ENCODE data around the gene PRXL2C.

DNA sequence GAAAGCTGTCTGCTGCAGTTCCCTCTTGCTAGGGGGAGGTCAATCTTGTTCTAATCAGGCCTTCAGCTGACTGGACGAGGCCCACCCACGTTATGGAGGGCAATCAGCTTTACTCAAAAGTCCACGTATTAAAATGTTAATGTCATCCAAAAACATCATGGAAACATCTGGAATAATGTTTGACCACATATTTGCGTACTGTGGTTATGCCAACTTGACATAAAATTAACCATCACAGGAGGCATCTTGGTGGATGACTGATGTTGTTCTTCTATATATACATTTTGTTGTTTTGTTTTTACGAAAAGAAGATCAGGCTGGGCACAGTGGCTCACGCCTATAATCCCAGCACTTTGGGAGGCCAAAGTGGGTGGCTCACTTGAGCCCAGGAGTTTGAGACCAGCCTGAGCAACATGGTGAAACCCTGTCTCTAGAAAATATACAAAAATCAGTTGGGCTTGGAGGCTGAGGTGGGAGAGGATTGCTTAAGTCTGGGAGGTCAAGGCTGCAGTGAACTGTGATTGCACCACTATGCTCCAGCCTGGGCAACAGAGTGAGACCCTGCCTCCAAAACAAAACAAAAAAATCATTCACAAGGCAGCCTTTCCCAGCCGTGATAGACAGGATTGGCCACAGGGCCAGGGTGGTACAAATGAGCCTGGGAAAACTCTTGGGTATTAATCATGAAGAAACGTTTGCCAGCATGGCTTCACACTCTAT lies 33.8 kb upstream of the PRXL2C start:
- TF ChIP-seq, protein P1, sequence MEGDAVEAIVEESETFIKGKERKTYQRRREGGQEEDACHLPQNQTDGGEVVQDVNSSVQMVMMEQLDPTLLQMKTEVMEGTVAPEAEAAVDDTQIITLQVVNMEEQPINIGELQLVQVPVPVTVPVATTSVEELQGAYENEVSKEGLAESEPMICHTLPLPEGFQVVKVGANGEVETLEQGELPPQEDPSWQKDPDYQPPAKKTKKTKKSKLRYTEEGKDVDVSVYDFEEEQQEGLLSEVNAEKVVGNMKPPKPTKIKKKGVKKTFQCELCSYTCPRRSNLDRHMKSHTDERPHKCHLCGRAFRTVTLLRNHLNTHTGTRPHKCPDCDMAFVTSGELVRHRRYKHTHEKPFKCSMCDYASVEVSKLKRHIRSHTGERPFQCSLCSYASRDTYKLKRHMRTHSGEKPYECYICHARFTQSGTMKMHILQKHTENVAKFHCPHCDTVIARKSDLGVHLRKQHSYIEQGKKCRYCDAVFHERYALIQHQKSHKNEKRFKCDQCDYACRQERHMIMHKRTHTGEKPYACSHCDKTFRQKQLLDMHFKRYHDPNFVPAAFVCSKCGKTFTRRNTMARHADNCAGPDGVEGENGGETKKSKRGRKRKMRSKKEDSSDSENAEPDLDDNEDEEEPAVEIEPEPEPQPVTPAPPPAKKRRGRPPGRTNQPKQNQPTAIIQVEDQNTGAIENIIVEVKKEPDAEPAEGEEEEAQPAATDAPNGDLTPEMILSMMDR (IDR thresholded peaks at IDR 0.05), result no peak
- no peak for TF ChIP-seq ZFX (IDR thresholded peaks at IDR 0.05; ENCODE audit: borderline replicate concordance)

Data from 22Rv1 (cell line).